ENCODE data around the gene MYLK2. TPM values are rescaled to one million over a fixed set of nuclear protein-coding genes. Genes with fewer than 3 reads are reported as not detected.
"Not testable (repeated sequence)": the region's sequence is repeated elsewhere in the genome, so short reads cannot be mapped to it uniquely, and the experiment has no call there.

The MYLK2 gene
- total RNA-seq, 1 donor from 2014 or later: 1.8 TPM

DNA sequence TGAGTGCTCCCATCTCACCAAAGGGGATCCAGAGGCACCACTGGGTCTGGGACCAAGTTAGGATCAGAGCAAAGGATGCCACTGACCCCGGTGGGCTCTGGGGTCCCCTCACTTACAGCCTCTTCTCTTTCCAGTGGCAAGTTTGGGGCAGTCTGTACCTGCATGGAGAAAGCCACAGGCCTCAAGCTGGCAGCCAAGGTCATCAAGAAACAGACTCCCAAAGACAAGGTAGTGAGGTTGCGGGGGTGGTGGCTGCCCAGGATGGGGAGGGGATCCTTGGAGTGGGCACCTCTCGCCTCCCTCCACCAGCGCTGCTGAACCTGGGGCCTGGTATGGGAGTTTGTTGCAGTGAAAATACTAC lies 4.9 kb downstream of the MYLK2 start:
- no peak for DNase-seq (ENCODE audit: low read depth)
- no peaks in the 10 kb centered on the region for H3K27me3 ChIP-seq (ENCODE audit: control insufficient read depth, insufficient read depth, low read length)
- H3K36me3 ChIP-seq (ENCODE audit: control insufficient read depth, insufficient read depth, low read length): no peaks in the 10 kb centered on the region
- TF ChIP-seq, protein P1, sequence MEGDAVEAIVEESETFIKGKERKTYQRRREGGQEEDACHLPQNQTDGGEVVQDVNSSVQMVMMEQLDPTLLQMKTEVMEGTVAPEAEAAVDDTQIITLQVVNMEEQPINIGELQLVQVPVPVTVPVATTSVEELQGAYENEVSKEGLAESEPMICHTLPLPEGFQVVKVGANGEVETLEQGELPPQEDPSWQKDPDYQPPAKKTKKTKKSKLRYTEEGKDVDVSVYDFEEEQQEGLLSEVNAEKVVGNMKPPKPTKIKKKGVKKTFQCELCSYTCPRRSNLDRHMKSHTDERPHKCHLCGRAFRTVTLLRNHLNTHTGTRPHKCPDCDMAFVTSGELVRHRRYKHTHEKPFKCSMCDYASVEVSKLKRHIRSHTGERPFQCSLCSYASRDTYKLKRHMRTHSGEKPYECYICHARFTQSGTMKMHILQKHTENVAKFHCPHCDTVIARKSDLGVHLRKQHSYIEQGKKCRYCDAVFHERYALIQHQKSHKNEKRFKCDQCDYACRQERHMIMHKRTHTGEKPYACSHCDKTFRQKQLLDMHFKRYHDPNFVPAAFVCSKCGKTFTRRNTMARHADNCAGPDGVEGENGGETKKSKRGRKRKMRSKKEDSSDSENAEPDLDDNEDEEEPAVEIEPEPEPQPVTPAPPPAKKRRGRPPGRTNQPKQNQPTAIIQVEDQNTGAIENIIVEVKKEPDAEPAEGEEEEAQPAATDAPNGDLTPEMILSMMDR (IDR thresholded peaks at IDR 0.05; ENCODE audit: insufficient read depth, low read length, poor library complexity, severe bottlenecking): no peak
- no peak overlapping the region for H3K4me3 ChIP-seq (ENCODE audit: low read depth, low read length)

DNA sequence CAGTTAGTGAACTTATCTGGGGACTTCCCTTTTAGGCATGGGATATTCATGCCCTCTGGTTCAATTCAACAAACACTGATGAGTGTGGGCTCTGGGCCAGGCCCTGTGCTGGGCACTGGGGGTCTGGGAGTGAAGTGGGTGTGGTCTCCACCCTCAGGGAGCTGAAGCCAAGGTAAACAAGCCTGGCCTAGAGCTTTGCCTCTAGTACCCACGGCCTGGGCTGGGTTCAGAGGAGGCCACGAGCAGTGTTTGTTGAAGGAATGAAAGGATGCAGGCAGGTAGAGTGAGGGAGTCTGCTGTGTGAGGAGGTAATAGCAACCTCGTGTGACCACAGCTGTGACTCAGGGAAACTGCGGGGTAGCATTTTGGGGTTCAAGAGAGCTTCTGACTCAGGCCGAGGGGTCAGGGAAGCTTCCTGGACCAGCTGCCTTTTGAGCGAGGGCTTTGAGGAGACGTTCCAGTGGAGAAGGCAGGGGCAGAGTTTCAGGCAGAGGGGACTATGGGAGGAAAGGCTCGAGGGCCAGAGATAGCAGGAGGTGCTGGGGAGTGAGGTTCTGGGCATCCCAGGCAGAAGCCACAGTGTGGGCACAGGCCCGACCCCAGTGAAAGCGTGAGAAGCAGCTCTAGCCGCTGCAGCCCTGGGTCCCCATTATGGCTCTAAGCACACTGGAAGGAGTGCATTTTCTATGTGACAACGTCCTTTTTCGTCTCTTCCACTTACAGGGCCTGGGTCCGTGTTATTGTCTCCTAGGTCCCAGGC lies 5.6 kb downstream of the MYLK2 start:
- TF ChIP-seq, protein P1 (IDR thresholded peaks at IDR 0.05; ENCODE audit: insufficient read depth, low read length, poor library complexity, severe bottlenecking): no peak
- no peak overlapping the region for H3K4me3 ChIP-seq (ENCODE audit: low read depth, low read length)
- no peaks in the 10 kb centered on the region for H3K36me3 ChIP-seq (ENCODE audit: control insufficient read depth, insufficient read depth, low read length)
- no peak for DNase-seq (ENCODE audit: low read depth)
- H3K27me3 ChIP-seq (ENCODE audit: control insufficient read depth, insufficient read depth, low read length): no peaks in the 10 kb centered on the region

DNA sequence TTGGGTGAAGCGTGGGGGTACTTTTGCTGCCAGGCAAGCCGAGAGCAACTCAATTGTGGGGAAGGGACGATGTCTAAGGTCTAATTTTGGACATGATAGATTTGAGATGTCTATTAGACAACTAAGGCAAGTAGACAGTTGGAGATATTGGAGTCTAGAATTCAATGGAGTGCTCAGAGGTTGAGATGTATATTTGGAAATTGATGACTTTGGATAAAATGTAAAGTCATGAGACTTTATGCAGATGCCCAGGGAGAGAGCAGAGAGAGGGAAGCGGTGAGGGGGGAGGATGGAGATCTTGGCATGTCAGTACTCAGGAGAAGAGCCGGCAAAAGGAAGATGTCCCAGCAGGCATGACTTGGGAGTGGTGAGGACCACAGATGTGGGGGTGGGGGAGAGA lies 6.9 kb downstream of the MYLK2 start:
- Histone ChIP-seq H3K36me3 (ENCODE audit: control insufficient read depth, insufficient read depth, low read length) (no peaks in the 10 kb centered on the region), H3K27me3 (ENCODE audit: control insufficient read depth, insufficient read depth, low read length) (no peaks in the 10 kb centered on the region), H3K4me3 (ENCODE audit: low read depth, low read length) (no peak overlapping the region)
- TF ChIP-seq, protein P1 (IDR thresholded peaks at IDR 0.05; ENCODE audit: insufficient read depth, low read length, poor library complexity, severe bottlenecking): no peak
- no peak for DNase-seq (ENCODE audit: low read depth)

DNA sequence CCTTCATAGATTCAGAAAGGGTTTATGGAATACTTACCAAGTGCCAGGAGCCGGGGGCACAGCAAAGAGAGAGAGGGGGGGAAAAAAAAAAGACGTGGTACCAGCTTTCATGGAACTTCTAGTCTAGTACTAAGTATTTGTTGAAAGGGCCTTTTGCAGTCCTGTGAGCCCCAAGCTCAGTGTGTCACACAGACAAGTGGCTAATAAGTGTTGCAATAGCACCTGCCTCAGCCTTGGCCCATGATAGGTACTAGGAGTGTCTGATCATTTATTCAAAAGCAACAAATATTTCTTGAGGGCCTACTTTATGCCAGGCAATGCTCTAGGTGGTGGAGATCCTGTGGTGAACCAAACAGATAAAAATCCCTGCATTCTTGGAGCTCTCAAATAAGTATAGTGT lies 7.9 kb downstream of the MYLK2 start:
- TF ChIP-seq, protein P1 (IDR thresholded peaks at IDR 0.05; ENCODE audit: insufficient read depth, low read length, poor library complexity, severe bottlenecking): no peak
- Histone ChIP-seq H3K36me3 (ENCODE audit: control insufficient read depth, insufficient read depth, low read length) (no peaks in the 10 kb centered on the region), H3K4me3 (ENCODE audit: low read depth, low read length) (no peak overlapping the region), H3K27me3 (ENCODE audit: control insufficient read depth, insufficient read depth, low read length) (no peaks in the 10 kb centered on the region)
- no peak for DNase-seq (ENCODE audit: low read depth)

DNA sequence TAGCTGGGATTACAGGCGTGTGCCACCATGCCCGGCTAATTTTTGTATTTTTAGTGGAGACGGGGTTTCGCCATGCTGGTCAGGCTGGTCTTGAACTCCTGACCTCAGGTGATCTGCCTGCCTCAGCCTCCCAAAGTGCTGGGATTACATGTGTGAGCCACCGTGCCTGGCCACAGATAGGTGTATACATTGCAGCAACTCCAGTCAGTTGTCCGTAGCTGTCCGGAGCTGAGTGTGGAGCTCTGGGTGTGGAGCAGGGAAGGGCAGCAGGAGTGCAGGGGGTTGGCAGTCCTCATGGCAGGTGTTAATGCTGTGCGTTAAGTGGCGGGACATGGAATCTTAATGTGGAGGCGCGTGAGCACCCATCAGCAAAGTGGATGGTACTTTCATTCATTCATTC lies 8.9 kb downstream of the MYLK2 start:
- H3K4me3 ChIP-seq (ENCODE audit: low read depth, low read length); H3K27me3 ChIP-seq (ENCODE audit: control insufficient read depth, insufficient read depth, low read length); DNase-seq (ENCODE audit: low read depth); H3K36me3 ChIP-seq (ENCODE audit: control insufficient read depth, insufficient read depth, low read length): not testable (repeated sequence)

DNA sequence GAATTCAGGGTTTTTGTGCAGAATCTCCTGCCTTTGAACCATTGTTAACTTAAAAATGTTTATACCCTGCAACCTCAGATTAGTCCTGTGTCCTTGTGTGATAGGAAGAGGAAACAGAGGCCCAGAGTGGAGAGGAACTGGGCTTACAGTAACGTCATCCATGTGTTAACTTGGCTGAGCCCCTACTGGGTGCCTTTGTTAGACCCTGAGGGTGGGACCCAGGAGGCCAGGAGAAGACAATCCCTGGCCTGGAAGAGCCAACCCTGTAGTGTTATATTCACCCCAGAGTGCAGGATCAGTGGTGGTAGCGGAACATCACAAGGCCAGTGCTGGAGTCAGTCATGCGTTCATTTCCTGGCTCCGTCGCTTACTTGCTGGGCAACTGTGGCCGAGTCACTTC lies 10.6 kb downstream of the MYLK2 start:
- TF ChIP-seq, protein P1 (IDR thresholded peaks at IDR 0.05; ENCODE audit: insufficient read depth, low read length, poor library complexity, severe bottlenecking): no peak
- Histone ChIP-seq H3K4me3 (ENCODE audit: low read depth, low read length) (no peak overlapping the region), H3K27me3 (ENCODE audit: control insufficient read depth, insufficient read depth, low read length) (no peaks in the 10 kb centered on the region), H3K36me3 (ENCODE audit: control insufficient read depth, insufficient read depth, low read length) (no peaks in the 10 kb centered on the region)
- DNase-seq (ENCODE audit: low read depth): no peak

Data from kidney epithelial cell (primary cell).